CD4-positive, CD25-positive, alpha-beta regulatory T cell (primary cell): ENCODE data around the gene DNAH17. TPM values are rescaled to one million over a fixed set of nuclear protein-coding genes. Genes with fewer than 3 reads are reported as not detected.
"Not testable (repeated sequence)": the region's sequence is repeated elsewhere in the genome, so short reads cannot be mapped to it uniquely, and the experiment has no call there.

Source experiments
- ATAC-seq, 2 donors: fragments of 150-1000 bp; cut with Tn5 transposase; one replicate each; pipeline ENCODE4 v1.10.0; 2021; ENCODE audit warnings: low read depth in 2 of 2, moderate number of reproducible peaks in 2 of 2, moderate library complexity in 1 of 2
- DNase-seq, 3 donors: peaks; one replicate each; pipeline versions ENCODE4 v3.0.0 to v3.0.0-alpha.2; 2012 to 2022; ENCODE audit warnings: mixed read lengths in 1 of 3
- H3K27ac ChIP-seq: one replicate; pipeline ENCODE4 v1.7.0; 2013; ENCODE audit warnings: mild to moderate bottlenecking, low read length; ENCODE audit not compliant: insufficient read depth, poor library complexity, severe bottlenecking
- H3K27me3 ChIP-seq: one replicate; pipeline ENCODE4 v1.7.0; 2013; ENCODE audit warnings: low read length; ENCODE audit not compliant: control insufficient read depth, insufficient read depth
- H3K36me3 ChIP-seq: one replicate; pipeline ENCODE4 v1.7.0; 2013; ENCODE audit warnings: mild to moderate bottlenecking, low read length, moderate library complexity; ENCODE audit not compliant: control insufficient read depth, insufficient read depth
- H3K4me1 ChIP-seq: 2 replicates; pipeline ENCODE4 v1.7.0; 2013; ENCODE audit warnings: mild to moderate bottlenecking, low read length; ENCODE audit not compliant: insufficient read depth, control insufficient read depth, poor library complexity, severe bottlenecking
- H3K4me3 ChIP-seq: one replicate; pipeline ENCODE4 v1.7.0; 2013; ENCODE audit warnings: low read depth, mild to moderate bottlenecking, low read length, moderate library complexity
- H3K9me3 ChIP-seq, 2 experiments: 1 replicate in 1 of 2; 2 replicates in 1 of 2; pipeline ENCODE4 v1.7.0; 2013; ENCODE audit warnings: low read length in 2 of 2, mild to moderate bottlenecking in 1 of 2, moderate library complexity in 1 of 2; ENCODE audit not compliant: control insufficient read depth in 2 of 2
- H3K27ac Mint-ChIP-seq, 3 donors: one replicate each; pipeline ENCODE4 v1.8.0; 2020 to 2022; ENCODE audit warnings: mild to moderate bottlenecking in 3 of 3, mixed read lengths in 3 of 3, moderate library complexity in 2 of 3
- H3K27me3 Mint-ChIP-seq: one replicate; pipeline ENCODE4 v1.8.0; 2022; ENCODE audit warnings: mild to moderate bottlenecking, mixed read lengths
- H3K36me3 Mint-ChIP-seq: one replicate; pipeline ENCODE4 v1.8.0; 2020; ENCODE audit warnings: mixed read lengths
- H3K4me1 Mint-ChIP-seq, 4 donors: one replicate each; pipeline ENCODE4 v1.8.0; 2020 to 2022; ENCODE audit warnings: mixed read lengths in 4 of 4, mild to moderate bottlenecking in 1 of 4
- H3K4me3 Mint-ChIP-seq, 4 donors: one replicate each; pipeline ENCODE4 v1.8.0; 2020 to 2022; ENCODE audit warnings: mild to moderate bottlenecking in 4 of 4, mixed read lengths in 4 of 4, moderate library complexity in 3 of 4
- H3K9me3 Mint-ChIP-seq, 7 donors: one replicate each; pipeline ENCODE4 v1.8.0; 2020 to 2022; ENCODE audit warnings: mixed read lengths in 7 of 7, mild to moderate bottlenecking in 3 of 7, moderate library complexity in 2 of 7
- polyA plus RNA-seq, 4 donors: library from polyadenylated mRNA; unstranded; fragments of 300-500 nt; fragmentation: Illumina TruSeq; gene quantifications; one replicate each; pipeline ENCODE4 v1.2.3, GENCODE V29; 2021
- total RNA-seq: library from RNA; stranded (reverse); gene quantifications from one replicate; pipeline ENCODE4 v1.2.3, GENCODE V29; 2022

Gene DNAH17
- total and polyA plus RNA-seq, 5 donors from 2014 or later: 0.24 to 3.4 (median 0.83) TPM; not detected in 1

DNA sequence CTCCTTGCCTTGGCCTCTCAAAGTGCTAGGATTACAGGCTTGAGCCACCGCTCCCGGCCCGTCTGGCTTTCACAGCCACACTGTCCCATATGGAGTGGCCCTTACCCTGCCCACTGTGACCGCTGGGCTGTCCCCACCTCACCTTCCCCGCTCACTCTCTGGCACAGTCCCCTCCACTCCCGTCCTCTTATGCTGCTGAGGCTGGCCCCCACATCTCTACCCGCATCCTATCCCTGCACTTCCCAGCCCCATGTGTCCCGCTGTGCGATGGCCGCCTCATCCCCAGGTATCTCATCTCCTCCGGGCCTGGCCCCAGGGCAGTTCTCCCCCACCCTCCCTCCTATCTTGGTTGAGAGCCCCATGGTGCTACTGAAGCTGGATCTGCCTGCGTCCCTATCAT, 105.6 kb downstream of the DNAH17 start:
- DNase-seq (no peak), ATAC-seq (no peak)
- H3K27me3 ChIP-seq: no peaks in the 10 kb centered on the region
- no peaks in the 10 kb centered on the region for H3K36me3 Mint-ChIP-seq
- no peaks in the 10 kb centered on the region for H3K4me1 ChIP-seq
- no peak overlapping the region for H3K27ac Mint-ChIP-seq
- no peaks in the 10 kb centered on the region for H3K9me3 Mint-ChIP-seq
- no peak overlapping the region for H3K4me3 ChIP-seq
- H3K36me3 ChIP-seq: no peaks in the 10 kb centered on the region
- H3K9me3 ChIP-seq: no peaks in the 10 kb centered on the region
- H3K4me3 Mint-ChIP-seq: no peak overlapping the region
- no peaks in the 10 kb centered on the region for H3K27me3 Mint-ChIP-seq
- no peaks in the 10 kb centered on the region for H3K4me1 Mint-ChIP-seq
- no peak overlapping the region for H3K27ac ChIP-seq

GRCh38 chr17:78469443-78469842, 107.8 kb downstream of the DNAH17 start:
- Histone ChIP-seq H3K36me3 (no peaks in the 10 kb centered on the region), H3K4me1 (no peaks in the 10 kb centered on the region), H3K27me3 (no peaks in the 10 kb centered on the region), H3K9me3 (no peaks in the 10 kb centered on the region), H3K4me3 (no peak overlapping the region), H3K27ac (no peak overlapping the region)
- no peak for ATAC-seq
- no peaks in the 10 kb centered on the region for H3K27me3 Mint-ChIP-seq
- no peak overlapping the region for H3K4me3 Mint-ChIP-seq
- no peaks in the 10 kb centered on the region for H3K36me3 Mint-ChIP-seq
- DNase-seq: no peak
- H3K9me3 Mint-ChIP-seq: no peaks in the 10 kb centered on the region
- no peaks in the 10 kb centered on the region for H3K4me1 Mint-ChIP-seq
- H3K27ac Mint-ChIP-seq: no peak overlapping the region

DNA sequence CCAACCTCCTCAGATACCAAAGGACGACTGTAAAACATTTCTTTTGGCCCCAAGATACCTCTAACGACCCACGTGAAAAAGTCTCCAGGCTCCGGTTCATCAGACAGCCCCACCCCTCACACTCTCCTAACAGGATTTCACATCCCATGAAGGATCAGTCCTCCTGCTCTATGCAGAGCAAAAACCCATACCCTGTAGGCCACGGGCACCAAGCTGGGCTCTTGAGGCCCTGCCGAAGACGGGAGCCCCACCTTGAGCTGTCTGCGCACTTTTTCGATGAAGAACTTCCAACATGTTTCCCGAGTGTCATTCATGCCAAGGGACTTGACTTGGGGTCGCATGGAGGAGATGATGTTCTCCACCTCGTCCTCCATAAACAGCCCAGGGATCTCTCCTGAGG, 108.8 kb downstream of the DNAH17 start:
- no peaks in the 10 kb centered on the region for H3K9me3 Mint-ChIP-seq
- no peak for DNase-seq
- H3K27ac Mint-ChIP-seq: no peak overlapping the region
- H3K36me3 ChIP-seq: no peaks in the 10 kb centered on the region
- H3K4me3 ChIP-seq: no peak overlapping the region
- H3K4me3 Mint-ChIP-seq: no peak overlapping the region
- H3K27me3 ChIP-seq: no peaks in the 10 kb centered on the region
- ATAC-seq: no peak
- H3K27me3 Mint-ChIP-seq: no peaks in the 10 kb centered on the region
- H3K36me3 Mint-ChIP-seq: no peaks in the 10 kb centered on the region
- H3K9me3 ChIP-seq: no peaks in the 10 kb centered on the region
- no peaks in the 10 kb centered on the region for H3K4me1 Mint-ChIP-seq
- H3K27ac ChIP-seq: no peak overlapping the region
- H3K4me1 ChIP-seq: no peaks in the 10 kb centered on the region

- ATAC-seq (no peak), DNase-seq (no peak)
- no peaks in the 10 kb centered on the region for H3K36me3 Mint-ChIP-seq
- no peaks in the 10 kb centered on the region for H3K4me1 Mint-ChIP-seq
- no peaks in the 10 kb centered on the region for H3K9me3 Mint-ChIP-seq
- Histone ChIP-seq H3K36me3 (no peaks in the 10 kb centered on the region), H3K9me3 (no peaks in the 10 kb centered on the region), H3K27me3 (no peaks in the 10 kb centered on the region), H3K4me3 (no peak overlapping the region), H3K27ac (no peak overlapping the region), H3K4me1 (no peaks in the 10 kb centered on the region)
- no peak overlapping the region for H3K27ac Mint-ChIP-seq
- no peaks in the 10 kb centered on the region for H3K27me3 Mint-ChIP-seq
- no peak overlapping the region for H3K4me3 Mint-ChIP-seq
Measured at GRCh38 chr17:78466786-78467715, 110.1 kb downstream of the DNAH17 start.

- ATAC-seq, H3K27me3 ChIP-seq, H3K27me3 Mint-ChIP-seq, H3K9me3 ChIP-seq, H3K4me3 ChIP-seq, H3K36me3 ChIP-seq, H3K27ac ChIP-seq, H3K4me3 Mint-ChIP-seq, H3K9me3 Mint-ChIP-seq, DNase-seq, H3K27ac Mint-ChIP-seq, H3K36me3 Mint-ChIP-seq, H3K4me1 ChIP-seq, H3K4me1 Mint-ChIP-seq: not testable (repeated sequence)
Measured at GRCh38 chr17:78466109-78466785, 110.9 kb downstream of the DNAH17 start.

DNA sequence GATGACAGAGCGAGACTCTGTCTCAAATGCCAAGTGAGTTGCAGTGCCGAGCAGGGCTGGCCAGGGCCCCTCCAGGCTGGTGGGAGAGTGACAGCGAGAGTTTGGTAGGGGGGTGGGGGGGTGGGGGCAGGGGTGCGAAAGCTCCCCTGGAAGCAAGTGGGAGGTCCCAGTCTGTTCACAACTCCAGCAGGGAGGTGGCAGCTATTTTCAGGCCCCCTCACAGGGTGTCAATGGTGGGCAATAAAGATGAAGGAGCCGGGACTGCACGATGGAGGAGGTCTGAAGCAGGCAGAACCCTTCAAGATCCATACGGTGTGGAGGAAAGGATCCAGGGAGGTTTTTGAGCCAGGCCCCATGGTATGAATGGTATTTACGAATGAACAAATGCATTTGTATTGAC, 115.0 kb downstream of the DNAH17 start:
- DNase-seq (no peak), ATAC-seq (no peak)
- no peaks in the 10 kb centered on the region for H3K27me3 ChIP-seq
- H3K9me3 ChIP-seq: no peaks in the 10 kb centered on the region
- H3K36me3 ChIP-seq: no peaks in the 10 kb centered on the region
- Mint-ChIP-seq H3K27ac (no peak overlapping the region), H3K4me3 (no peak overlapping the region), H3K4me1 (no peaks in the 10 kb centered on the region), H3K36me3 (no peaks in the 10 kb centered on the region), H3K27me3 (no peaks in the 10 kb centered on the region), H3K9me3 (no peaks in the 10 kb centered on the region)
- no peak overlapping the region for H3K27ac ChIP-seq
- no peaks in the 10 kb centered on the region for H3K4me1 ChIP-seq
- H3K4me3 ChIP-seq: no peak overlapping the region

GRCh38 chr17:78461799-78462053, 115.5 kb downstream of the DNAH17 start:
- Mint-ChIP-seq H3K36me3 (no peaks in the 10 kb centered on the region), H3K27me3 (no peaks in the 10 kb centered on the region), H3K4me3 (no peak overlapping the region), H3K9me3 (no peaks in the 10 kb centered on the region), H3K27ac (no peak overlapping the region), H3K4me1 (no peaks in the 10 kb centered on the region)
- Histone ChIP-seq H3K4me3 (no peak overlapping the region), H3K27ac (no peak overlapping the region), H3K36me3 (no peaks in the 10 kb centered on the region), H3K27me3 (no peaks in the 10 kb centered on the region), H3K9me3 (no peaks in the 10 kb centered on the region), H3K4me1 (no peaks in the 10 kb centered on the region)
- DNase-seq: no peak
- ATAC-seq: no peak
